B cell (primary cell): ENCODE measurements around the gene HAPLN1. TPM values are rescaled to one million over a fixed set of nuclear protein-coding genes. Genes with fewer than 3 reads are reported as not detected.

Experiments
- ATAC-seq: fragments of 200-7000 bp; cut with Tn5 transposase; one replicate; pipeline ENCODE4 v1.10.0; 2021; ENCODE audit warnings: low read depth, mild to moderate bottlenecking, moderate number of reproducible peaks, moderate library complexity
- CTCF ChIA-PET: fragments of 350-600 bp; sonication (Branson Sonifier 250); formaldehyde crosslinking; loops from one replicate; lab custom pipeline; 2021; ENCODE audit warnings: antibody characterized with exemption, inconsistent platforms; lab: Charles Lee
- POLR2A ChIA-PET: fragments of 350-600 bp; sonication (Branson Sonifier 250); formaldehyde crosslinking; loops from one replicate; lab custom pipeline; 2021; ENCODE audit warnings: antibody characterized with exemption; lab: Charles Lee
- DNase-seq: peaks from one replicate; pipeline ENCODE4 v3.0.0; 2013
- H2AFZ ChIP-seq: 2 replicates; pipeline ENCODE4 v1.6.1; 2012; ENCODE audit warnings: mild to moderate bottlenecking, low read depth, low read length; ENCODE audit not compliant: insufficient read depth, poor library complexity, severe bottlenecking
- H3K27ac ChIP-seq, 2 donors: 1 replicate in 1 of 2; 2 replicates in 1 of 2; pipeline ENCODE4 v1.5.1; 2012 to 2013; ENCODE audit warnings: low read length in 2 of 2, mild to moderate bottlenecking in 2 of 2, moderate library complexity in 1 of 2
- H3K27me3 ChIP-seq, 4 experiments: fragments of 200-600 bp in 1 of 4; sonication (generic) in 1 of 4; replicated peaks in 1 of 4; 1 replicate in 2 of 4; 2 replicates in 2 of 4; pipeline versions ENCODE4 v1.6.1 to v1.7.0; 2013 to 2016; ENCODE audit warnings: low read length in 3 of 4, mild to moderate bottlenecking in 2 of 4, mixed read lengths in 1 of 4, moderate library complexity in 1 of 4; ENCODE audit not compliant: insufficient read depth in 4 of 4, control insufficient read depth in 3 of 4; ENCODE audit errors: control extremely low read depth in 1 of 4
- H3K36me3 ChIP-seq, 2 experiments: replicated peaks in 1 of 2; 1 replicate in 1 of 2; 2 replicates in 1 of 2; pipeline versions ENCODE4 v1.6.1 to v1.7.1; 2013; ENCODE audit warnings: low read length in 1 of 2; ENCODE audit not compliant: insufficient read depth in 2 of 2, control insufficient read depth in 1 of 2; ENCODE audit errors: control extremely low read depth in 1 of 2, extremely low read depth in 1 of 2
- H3K4me1 ChIP-seq, 2 donors: fragments of 200-600 bp in 1 of 2; sonication (generic) in 1 of 2; 1 replicate in 1 of 2; 2 replicates in 1 of 2; pipeline versions ENCODE4 v1.5.1 to v1.6.1; 2013 to 2017; ENCODE audit warnings: low read length in 2 of 2; ENCODE audit not compliant: control insufficient read depth in 2 of 2, insufficient read depth in 2 of 2
- H3K4me2 ChIP-seq: replicated peaks from 2 replicates; pipeline ENCODE3; 2012; ENCODE audit warnings: mild to moderate bottlenecking, low read depth, low read length; ENCODE audit not compliant: poor library complexity, severe bottlenecking
- H3K4me3 ChIP-seq, 5 experiments: fragments of 200-600 bp in 1 of 5; sonication (generic) in 1 of 5; 1 replicate in 3 of 5; 2 replicates in 2 of 5; pipeline versions ENCODE4 v1.5.1 to v1.7.0; 2011 to 2016; ENCODE audit warnings: low read length in 4 of 5, mild to moderate bottlenecking in 4 of 5, low read depth in 2 of 5, control low read depth in 1 of 5, moderate library complexity in 1 of 5; ENCODE audit not compliant: insufficient read depth in 1 of 5; ENCODE audit errors: control extremely low read depth in 1 of 5, extremely low read depth in 1 of 5
- H3K79me2 ChIP-seq: fragments of 200-600 bp; sonication (generic); one replicate; pipeline ENCODE4 v1.6.0; 2016; ENCODE audit warnings: low read length; ENCODE audit not compliant: control insufficient read depth, insufficient read depth
- H3K9ac ChIP-seq: fragments of 200-600 bp; sonication (generic); 2 replicates; pipeline ENCODE4 v1.6.1; 2017; ENCODE audit warnings: mild to moderate bottlenecking, low read length, moderate library complexity
- H3K9me3 ChIP-seq, 3 donors: one replicate each; pipeline versions ENCODE4 v1.6.1 to v1.7.1; 2013; ENCODE audit warnings: low read length in 2 of 3; ENCODE audit not compliant: control insufficient read depth in 2 of 3, insufficient read depth in 1 of 3; ENCODE audit errors: control extremely low read depth in 1 of 3
- H4K20me1 ChIP-seq: 2 replicates; pipeline ENCODE4 v1.6.0; 2012; ENCODE audit warnings: mild to moderate bottlenecking, low read length; ENCODE audit not compliant: insufficient read depth, control insufficient read depth, poor library complexity, severe bottlenecking
- H3K27ac Mint-ChIP-seq: one replicate; pipeline ENCODE4 v1.8.0; 2021; ENCODE audit warnings: mixed read lengths
- H3K27me3 Mint-ChIP-seq: one replicate; pipeline ENCODE4 v1.8.0; 2021; ENCODE audit warnings: mixed read lengths
- H3K4me1 Mint-ChIP-seq: one replicate; pipeline ENCODE4 v1.8.0; 2021; ENCODE audit warnings: mixed read lengths
- H3K4me3 Mint-ChIP-seq: one replicate; pipeline ENCODE4 v1.8.0; 2021; ENCODE audit warnings: mixed read lengths
- H3K9me3 Mint-ChIP-seq: one replicate; pipeline ENCODE4 v1.8.0; 2022; ENCODE audit warnings: mixed read lengths; ENCODE audit not compliant: insufficient read depth
- CTCF ChIP-seq: fragments of 200-600 bp; IDR thresholded peaks from one replicate; pipeline ENCODE4 v1.8.0; 2022; ENCODE audit warnings: antibody characterized with exemption, mild to moderate bottlenecking
- EZH2 ChIP-seq: IDR thresholded peaks from 2 replicates; pipeline ENCODE4 v1.6.1; 2012; ENCODE audit warnings: borderline replicate concordance, low read depth, mild to moderate bottlenecking, moderate library complexity, low read length; ENCODE audit not compliant: insufficient read depth, poor library complexity, severe bottlenecking
- WGBS: methylation state at CpG from one replicate; pipeline ENCODE4 v1.1.5; 2013; ENCODE audit warnings: missing lambda C conversion rate; ENCODE audit not compliant: insufficient coverage; 5-methylcytosine and 5-hydroxymethylcytosine counted together
- intact Hi-C: fragments of 100-400 bp; cut with micrococcal nuclease; formaldehyde crosslinking; loops from one replicate; pipeline ENCODE4 v1.10.0; 2022
- polyA plus RNA-seq: library from polyadenylated mRNA; depleted of rRNA; stranded (reverse); fragments of >200 nt; gene quantifications from 2 replicates; pipeline ENCODE4 v1.2.3, GENCODE V29; 2012
- small RNA-seq: library from RNA; depleted of rRNA; stranded (forward); fragments of <200 nt; gene quantifications from one replicate; pipeline ENCODE3, GENCODE V24; 2012; ENCODE audit warnings: low replicate concordance, low read depth; ENCODE audit not compliant: insufficient read length
- total RNA-seq, 2 donors: library from RNA; stranded (reverse); fragments of 120-200 nt in 1 of 2; gene quantifications; 1 replicate in 1 of 2; 2 replicates in 1 of 2; pipeline versions ENCODE4 v1.2.3 to v1.2.4, GENCODE V29; 2013 to 2022

The HAPLN1 gene
- total and polyA plus RNA-seq, 2 donors (not counting 1 experiment from before 2014, with no cell fraction given): not detected

GRCh38 chr5:83590966-83591365, 129.7 kb downstream of the HAPLN1 start:
- no peak overlapping the region for H3K4me3 Mint-ChIP-seq
- Histone ChIP-seq H3K4me3 (no peak overlapping the region), H3K9me3 (no peaks in the 10 kb centered on the region), H3K4me2 (no peak overlapping the region), H3K27ac (no peak overlapping the region), H3K9ac (no peak overlapping the region), H2AFZ (no peak overlapping the region), H3K4me1 (no peaks in the 10 kb centered on the region), H3K27me3 (no peaks in the 10 kb centered on the region), H3K79me2 (no peaks in the 10 kb centered on the region), H4K20me1 (no peaks in the 10 kb centered on the region), H3K36me3 (no peaks in the 10 kb centered on the region)
- CTCF ChIA-PET: no interaction called here
- no peaks in the 10 kb centered on the region for H3K27me3 Mint-ChIP-seq
- intact Hi-C loops: no loop called here
- no peak for DNase-seq
- no peaks in the 10 kb centered on the region for H3K4me1 Mint-ChIP-seq
- POLR2A ChIA-PET: no interaction called here
- WGBS: 100% methylated on average over 2 of the region's 4 CpGs
- ATAC-seq: no peak
- no peaks in the 10 kb centered on the region for H3K9me3 Mint-ChIP-seq
- no peak for TF ChIP-seq EZH2
- TF ChIP-seq CTCF: no peak
- H3K27ac Mint-ChIP-seq: no peak overlapping the region

- intact Hi-C loops: no loop called here
- Histone ChIP-seq H3K4me3 (no peak overlapping the region), H2AFZ (no peak overlapping the region), H3K79me2 (no peaks in the 10 kb centered on the region), H3K9ac (no peak overlapping the region), H3K27ac (no peak overlapping the region), H3K9me3 (no peaks in the 10 kb centered on the region), H4K20me1 (no peaks in the 10 kb centered on the region), H3K4me1 (no peaks in the 10 kb centered on the region), H3K4me2 (no peak overlapping the region), H3K27me3 (no peaks in the 10 kb centered on the region), H3K36me3 (no peaks in the 10 kb centered on the region)
- DNase-seq (no peak), ATAC-seq (no peak)
- TF ChIP-seq EZH2 (no peak), CTCF (no peak)
- no peak overlapping the region for H3K27ac Mint-ChIP-seq
- no peak overlapping the region for H3K4me3 Mint-ChIP-seq
- CTCF ChIA-PET: no interaction called here
- POLR2A ChIA-PET: no interaction called here
- WGBS: no CpG with 5 or more reads among the region's 1 CpG
- no peaks in the 10 kb centered on the region for H3K4me1 Mint-ChIP-seq
- no peaks in the 10 kb centered on the region for H3K27me3 Mint-ChIP-seq
- no peaks in the 10 kb centered on the region for H3K9me3 Mint-ChIP-seq
Measured at GRCh38 chr5:83589786-83590185, 130.9 kb downstream of the HAPLN1 start.

Small RNAs within 50 kb of the gene (small RNA-seq; reads per million reads assigned to genes)
- gene RN7SKP295 (not detected), gene RNU6-620P (not detected)

Other genes starting within 250 kb of the HAPLN1 start
- gene VCAN, start 249.1 kb downstream of the HAPLN1 start, total RNA-seq: 0.41 TPM in 1 of 2 replicates, not detected in the other
- 2.0 TPM in 2 replicates for gene VCAN, start 249.1 kb downstream of the HAPLN1 start, polyA plus RNA-seq